Stimulated activated memory B cell treated with anti-CD40 and anti-IgM and Interleukin-4, amounts not matched to agents 10 μg/mL and 1 μg/mL and 100 μg/mL, for 72 hours (primary cell): ENCODE measurements around the gene PDE4D.
A peak's percentile ranks its signal among the peaks of the same experiment; 100 is the strongest.

ENCODE experiments used
- ATAC-seq: fragments of 150-1000 bp; cut with Tn5 transposase; 2 replicates; pipeline ENCODE4 v1.10.0; 2021
- H3K27ac Mint-ChIP-seq: one replicate; pipeline ENCODE4 v1.8.0; 2022; ENCODE audit warnings: mild to moderate bottlenecking, mixed read lengths
- H3K27me3 Mint-ChIP-seq: one replicate; pipeline ENCODE4 v1.8.0; 2022; ENCODE audit warnings: mixed read lengths
- H3K36me3 Mint-ChIP-seq: one replicate; pipeline ENCODE4 v1.8.0; 2022; ENCODE audit warnings: mixed read lengths
- H3K4me1 Mint-ChIP-seq: one replicate; pipeline ENCODE4 v1.8.0; 2022; ENCODE audit warnings: mixed read lengths
- H3K4me3 Mint-ChIP-seq: one replicate; pipeline ENCODE4 v1.8.0; 2022; ENCODE audit warnings: mild to moderate bottlenecking, moderate library complexity, mixed read lengths
- H3K9me3 Mint-ChIP-seq: one replicate; pipeline ENCODE4 v1.8.0; 2022; ENCODE audit warnings: mixed read lengths

Gene PDE4D

DNA sequence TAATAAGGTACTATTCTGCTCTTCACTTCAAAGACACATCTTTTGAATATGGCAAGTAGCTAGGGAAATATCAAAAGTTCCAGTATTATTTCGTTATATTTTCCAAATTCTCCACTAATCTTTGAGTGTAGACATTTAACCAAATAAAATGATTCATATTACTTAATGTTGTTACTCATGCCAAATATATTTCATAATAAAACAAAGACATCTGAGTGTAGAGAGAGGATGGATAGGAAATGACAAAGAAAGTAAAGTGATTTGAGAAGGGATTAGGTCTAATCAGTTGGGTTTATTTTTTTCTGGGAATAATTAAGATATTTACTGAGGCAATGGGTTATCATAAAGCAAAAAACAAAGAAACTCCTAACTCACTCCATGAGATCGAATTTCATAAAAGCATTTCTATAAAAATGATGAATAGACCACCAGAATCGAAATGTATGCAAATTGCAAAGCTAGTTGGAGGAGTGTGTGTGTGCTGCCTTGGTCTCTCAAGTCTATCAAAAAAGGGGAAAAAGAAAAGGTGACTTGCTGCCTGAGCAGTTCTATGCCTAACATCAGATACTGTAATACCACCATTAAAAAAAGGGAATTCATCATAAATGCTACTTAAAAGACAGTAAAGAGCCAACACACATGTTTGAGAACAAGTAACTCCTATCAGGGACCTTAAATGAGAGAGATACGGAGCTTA is 255.5 kb downstream of the PDE4D start:
- no peak overlapping the region for H3K4me3 Mint-ChIP-seq

DNA sequence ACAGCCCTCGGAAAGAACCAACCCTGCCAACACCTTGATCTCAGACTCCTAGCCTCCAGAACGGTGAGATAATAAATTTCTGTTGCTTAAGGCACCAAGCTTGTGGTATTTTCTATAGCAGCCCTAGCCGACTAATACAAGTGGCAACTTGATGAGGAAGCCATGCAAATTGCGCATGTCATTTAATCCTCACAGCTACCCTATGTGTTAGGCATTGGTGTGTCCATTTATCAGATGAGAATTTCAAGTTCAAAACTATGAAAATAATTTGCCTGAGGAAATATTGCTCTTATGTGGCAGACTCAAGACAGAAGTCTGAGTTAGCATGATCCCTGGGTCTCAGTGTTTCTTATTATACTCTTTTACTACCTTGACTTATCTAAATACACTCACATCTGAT is 264.0 kb downstream of the PDE4D start:
- peaks cover 24% of the 10 kb centered on the region for H3K9me3 Mint-ChIP-seq
- H3K27me3 Mint-ChIP-seq: no peaks in the 10 kb centered on the region
- H3K4me1 Mint-ChIP-seq: no peaks in the 10 kb centered on the region
- peaks cover 28% of the 10 kb centered on the region for H3K36me3 Mint-ChIP-seq
- H3K4me3 Mint-ChIP-seq: no peak overlapping the region
- no peak for ATAC-seq
- no peak overlapping the region for H3K27ac Mint-ChIP-seq

More for the DNA sequence above, 255.5 kb downstream of the PDE4D start:
- Mint-ChIP-seq H3K36me3 (peaks cover 25% of the 10 kb centered on the region), H3K4me1 (peaks cover 4% of the 10 kb centered on the region), H3K27ac (no peak overlapping the region), H3K27me3 (no peaks in the 10 kb centered on the region), H3K9me3 (peaks cover 16% of the 10 kb centered on the region)
- ATAC-seq: no peak

DNA sequence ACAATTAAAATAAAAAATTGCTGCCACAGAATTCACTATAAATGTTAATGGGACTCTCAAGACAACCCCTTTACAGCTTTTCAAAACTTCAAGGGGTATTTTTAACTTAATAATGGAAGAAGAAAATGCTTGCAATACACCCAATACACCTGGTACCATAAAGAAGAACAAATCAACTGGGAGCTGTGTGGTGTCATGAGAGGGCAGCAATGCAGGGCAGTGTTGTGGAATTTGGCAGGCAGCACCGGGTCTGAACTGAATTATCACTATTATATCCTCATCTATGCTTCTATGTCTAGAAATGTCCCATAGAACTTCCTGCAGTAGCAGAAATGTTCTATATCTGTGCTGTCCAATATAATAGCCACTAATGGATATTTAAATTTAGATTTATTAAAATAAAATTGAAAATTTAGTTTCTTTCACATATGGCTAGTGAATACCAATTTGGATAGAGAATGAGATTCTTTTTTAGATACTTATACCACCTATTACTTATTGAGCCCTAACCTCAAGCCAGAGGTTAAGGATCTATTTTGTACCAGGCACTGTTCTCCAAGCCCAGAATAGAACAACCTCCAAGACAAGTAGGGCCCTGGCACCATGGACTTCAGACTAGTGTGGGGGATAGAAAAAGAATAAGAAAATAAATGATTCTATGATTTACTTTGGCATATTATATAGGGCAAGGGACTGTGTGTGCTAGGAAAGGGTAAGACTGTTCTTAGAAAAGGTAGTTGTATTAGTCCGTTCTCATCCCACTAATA is 265.3 kb downstream of the PDE4D start:
- Mint-ChIP-seq H3K4me3 (no peak overlapping the region), H3K27ac (no peak overlapping the region), H3K4me1 (no peaks in the 10 kb centered on the region), H3K36me3 (peaks cover 16% of the 10 kb centered on the region), H3K27me3 (no peaks in the 10 kb centered on the region), H3K9me3 (peaks cover 16% of the 10 kb centered on the region)
- ATAC-seq: no peak

DNA sequence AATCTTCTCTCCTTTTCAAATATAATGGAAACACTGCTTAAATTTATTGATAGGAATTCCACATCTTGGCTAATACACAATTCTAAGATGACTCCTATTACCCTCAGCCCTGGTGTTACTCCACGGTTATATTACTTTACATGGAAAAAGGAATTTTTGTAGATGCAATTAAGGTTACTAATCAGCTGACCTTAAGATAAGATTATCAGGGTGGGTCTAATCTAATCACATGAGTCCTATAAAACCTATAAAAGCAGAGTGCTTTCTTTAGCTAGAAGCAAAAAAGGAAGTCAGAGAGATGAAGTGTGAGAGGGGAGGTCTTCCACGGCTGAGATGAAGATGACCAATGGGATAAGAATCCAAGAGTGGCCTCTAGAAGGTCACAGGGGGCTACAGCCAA is 268.6 kb downstream of the PDE4D start:
- Mint-ChIP-seq H3K4me3 (no peak overlapping the region), H3K27ac (no peak overlapping the region), H3K4me1 (peaks cover 13% of the 10 kb centered on the region), H3K36me3 (peaks cover 6% of the 10 kb centered on the region), H3K27me3 (no peaks in the 10 kb centered on the region), H3K9me3 (peaks cover 9% of the 10 kb centered on the region)
- ATAC-seq: no peak

DNA sequence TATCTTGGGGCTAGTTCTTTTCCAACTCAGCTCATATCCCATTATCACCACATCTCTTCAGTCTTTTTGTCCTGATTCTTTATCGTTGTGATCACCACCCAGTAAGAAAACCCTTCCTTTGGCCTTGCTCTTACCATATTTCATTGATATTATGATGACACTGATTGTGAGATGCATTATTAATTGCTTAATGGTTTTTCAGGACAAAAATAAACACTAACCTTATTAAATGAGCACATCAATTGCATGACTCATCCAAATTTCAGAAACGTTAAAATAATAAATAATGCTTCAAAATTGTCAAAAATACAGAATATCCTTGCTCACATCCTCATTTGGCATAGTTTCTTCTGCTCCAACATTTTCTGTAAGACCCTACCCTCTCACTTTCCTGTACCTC is 270.7 kb downstream of the PDE4D start:
- Mint-ChIP-seq H3K9me3 (no peaks in the 10 kb centered on the region), H3K4me3 (no peak overlapping the region)
- ATAC-seq: no peak

DNA sequence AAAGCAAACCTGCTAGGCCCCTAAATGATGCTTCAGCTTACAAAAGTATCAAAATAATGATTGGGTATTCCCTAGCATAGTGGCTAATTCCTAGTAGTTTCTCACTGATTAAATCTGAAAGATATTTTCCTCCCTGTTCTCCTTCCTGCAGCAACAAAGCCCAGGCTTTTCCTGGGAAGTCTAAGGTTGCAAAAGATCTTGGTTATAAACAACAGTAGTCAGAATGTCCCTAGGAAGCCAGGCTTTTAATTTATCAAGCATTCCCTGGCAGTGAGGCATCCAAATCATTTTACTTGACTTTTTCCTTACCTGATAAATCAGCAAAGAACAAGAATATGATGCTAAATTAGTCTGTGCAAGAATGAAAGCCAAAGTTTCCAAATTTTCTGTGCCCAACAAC is 272.0 kb downstream of the PDE4D start:
- Mint-ChIP-seq H3K4me1 (peaks cover 19% of the 10 kb centered on the region), H3K27ac (no peak overlapping the region), H3K4me3 (no peak overlapping the region), H3K9me3 (no peaks in the 10 kb centered on the region), H3K36me3 (no peaks in the 10 kb centered on the region), H3K27me3 (no peaks in the 10 kb centered on the region)
- no peak for ATAC-seq

More for the DNA sequence above, 270.7 kb downstream of the PDE4D start:
- peak overlapping the region; percentile 5 for H3K27ac Mint-ChIP-seq
- H3K4me1 Mint-ChIP-seq: peaks cover 19% of the 10 kb centered on the region
- no peaks in the 10 kb centered on the region for H3K36me3 Mint-ChIP-seq
- H3K27me3 Mint-ChIP-seq: no peaks in the 10 kb centered on the region

DNA sequence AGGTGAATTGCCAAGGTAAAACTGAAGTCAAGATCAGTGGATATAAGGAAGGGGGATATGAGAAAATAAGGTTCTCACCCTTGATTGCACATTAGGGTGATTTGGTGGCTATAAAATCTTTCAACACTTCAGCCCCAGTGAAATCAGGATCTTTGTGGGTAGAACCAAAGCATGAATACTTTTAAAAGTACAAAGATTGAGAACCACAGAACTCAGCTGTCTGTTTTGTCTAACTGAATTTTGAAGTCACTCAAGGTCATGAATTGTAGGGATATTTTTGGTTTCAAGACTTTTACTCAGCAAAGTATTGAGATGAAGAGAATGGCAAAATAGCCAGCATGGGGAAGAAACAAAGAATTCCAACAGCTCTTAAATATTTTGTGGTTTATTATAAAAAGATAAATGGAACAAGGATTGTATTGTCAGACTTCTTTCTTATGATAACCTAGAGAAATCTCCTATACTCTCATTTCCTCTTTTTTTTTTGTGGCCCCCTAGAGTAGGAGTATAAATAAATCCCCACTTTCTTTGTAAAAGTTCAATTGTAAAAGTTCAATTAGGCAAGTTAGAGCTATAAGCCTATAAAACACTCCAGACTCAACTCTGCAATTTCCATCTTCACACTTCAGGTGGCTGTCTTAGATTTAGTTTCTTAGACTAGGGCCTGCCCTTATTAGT is 272.9 kb downstream of the PDE4D start:
- H3K4me1 Mint-ChIP-seq: peaks cover 19% of the 10 kb centered on the region
- peak overlapping the region; percentile 63 for H3K27ac Mint-ChIP-seq
- H3K4me3 Mint-ChIP-seq: no peak overlapping the region
- H3K9me3 Mint-ChIP-seq: no peaks in the 10 kb centered on the region
- no peaks in the 10 kb centered on the region for H3K27me3 Mint-ChIP-seq
- peak; percentile 54 for ATAC-seq
- H3K36me3 Mint-ChIP-seq: no peaks in the 10 kb centered on the region

DNA sequence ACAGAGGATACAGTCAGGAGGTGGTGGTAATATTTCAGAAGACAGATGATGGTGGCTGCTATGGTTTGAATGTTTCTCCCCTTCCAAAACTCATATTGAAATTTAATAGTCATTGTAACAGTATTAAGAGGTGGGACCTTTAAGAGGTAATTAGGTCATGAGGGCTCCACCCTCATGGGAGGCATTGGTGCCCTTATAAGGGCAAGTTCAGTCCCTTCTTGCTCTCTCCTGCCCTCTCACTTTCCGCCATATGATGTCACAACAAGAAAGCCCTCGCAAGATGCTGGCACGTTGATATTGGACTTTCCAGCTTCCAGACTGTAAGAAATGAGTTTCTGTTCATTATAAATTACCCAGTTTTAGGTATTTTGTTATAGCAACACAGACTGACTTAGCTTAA is 274.9 kb downstream of the PDE4D start:
- no peak overlapping the region for H3K27ac Mint-ChIP-seq
- H3K27me3 Mint-ChIP-seq: no peaks in the 10 kb centered on the region
- H3K4me1 Mint-ChIP-seq: peaks cover 19% of the 10 kb centered on the region
- no peak for ATAC-seq
- no peak overlapping the region for H3K4me3 Mint-ChIP-seq
- H3K9me3 Mint-ChIP-seq: no peaks in the 10 kb centered on the region
- no peaks in the 10 kb centered on the region for H3K36me3 Mint-ChIP-seq

DNA sequence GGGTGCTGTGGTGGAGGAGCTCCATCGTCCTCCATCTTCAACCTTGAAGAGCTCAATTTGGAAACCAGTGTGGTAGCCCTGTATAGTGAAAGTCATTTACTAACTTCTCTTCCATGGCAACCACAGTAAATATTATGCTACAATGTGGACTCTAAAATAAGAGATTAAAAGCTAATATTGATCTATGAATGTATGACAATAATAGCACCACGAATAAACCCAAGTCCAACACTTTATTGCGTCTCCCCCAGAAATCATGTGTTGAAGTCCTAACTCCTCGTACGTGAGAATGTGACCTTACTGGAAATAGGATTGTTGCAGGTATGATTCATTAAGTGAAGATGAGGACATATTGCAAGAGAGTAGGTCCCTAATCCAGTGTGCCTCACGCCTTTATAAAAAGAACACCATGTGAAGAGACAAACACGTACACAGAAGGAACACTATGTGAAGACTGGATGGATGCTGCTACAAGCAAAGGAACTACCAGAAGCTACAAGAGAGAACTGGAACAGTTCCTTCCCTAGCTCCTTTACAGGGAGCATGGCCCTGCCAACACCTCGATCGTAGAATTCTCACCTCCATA is 276.2 kb downstream of the PDE4D start:
- H3K27me3 Mint-ChIP-seq: no peaks in the 10 kb centered on the region

DNA sequence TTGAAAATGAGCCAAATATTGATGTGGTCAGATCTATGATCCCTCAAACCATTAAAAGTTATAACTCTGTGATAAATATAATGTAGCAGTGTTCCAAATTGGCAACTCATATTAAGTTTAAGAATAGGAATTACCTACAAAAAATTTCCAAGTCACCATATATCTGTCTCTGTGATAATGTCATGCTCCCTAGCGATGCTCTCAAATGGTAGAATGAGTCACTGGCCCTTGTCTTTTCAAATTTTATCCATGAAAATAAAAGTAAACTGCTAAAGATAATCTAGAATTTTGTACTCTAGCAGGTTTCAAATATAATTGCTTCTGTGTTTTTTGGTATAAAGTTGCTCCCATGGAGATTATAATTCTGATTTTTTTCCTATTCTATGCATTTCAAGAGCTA is 277.1 kb downstream of the PDE4D start:
- no peak for ATAC-seq
- no peaks in the 10 kb centered on the region for H3K36me3 Mint-ChIP-seq
- H3K27me3 Mint-ChIP-seq: no peaks in the 10 kb centered on the region
- H3K4me1 Mint-ChIP-seq: peaks cover 33% of the 10 kb centered on the region
- no peak overlapping the region for H3K4me3 Mint-ChIP-seq
- no peak overlapping the region for H3K27ac Mint-ChIP-seq
- H3K9me3 Mint-ChIP-seq: no peaks in the 10 kb centered on the region

More for the DNA sequence above, 276.2 kb downstream of the PDE4D start:
- no peak overlapping the region for H3K27ac Mint-ChIP-seq
- no peaks in the 10 kb centered on the region for H3K36me3 Mint-ChIP-seq
- peaks cover 27% of the 10 kb centered on the region for H3K4me1 Mint-ChIP-seq
- no peak overlapping the region for H3K4me3 Mint-ChIP-seq
- ATAC-seq: no peak
- H3K9me3 Mint-ChIP-seq: no peaks in the 10 kb centered on the region

DNA sequence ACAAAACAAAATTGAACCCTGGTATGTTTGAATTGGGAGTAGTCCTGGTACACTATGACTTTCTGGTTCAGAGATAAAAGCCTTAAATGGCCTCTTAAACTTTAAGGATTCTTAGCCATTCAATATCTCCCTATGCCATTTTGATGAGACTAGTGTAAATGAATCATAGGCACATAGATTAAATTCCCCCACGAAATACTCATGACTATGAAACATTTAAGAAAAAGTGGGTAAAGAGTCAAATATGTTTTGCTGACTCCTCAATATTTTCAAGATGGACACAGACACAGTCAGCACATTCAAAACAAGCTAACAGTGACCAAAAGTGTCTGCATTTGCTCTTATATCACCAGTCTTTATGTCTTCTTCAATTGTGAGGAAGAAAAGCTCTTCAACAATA is 278.3 kb downstream of the PDE4D start:
- Mint-ChIP-seq H3K27me3 (no peaks in the 10 kb centered on the region), H3K9me3 (no peaks in the 10 kb centered on the region), H3K27ac (no peak overlapping the region), H3K4me1 (peaks cover 24% of the 10 kb centered on the region), H3K36me3 (no peaks in the 10 kb centered on the region), H3K4me3 (no peak overlapping the region)
- no peak for ATAC-seq

DNA sequence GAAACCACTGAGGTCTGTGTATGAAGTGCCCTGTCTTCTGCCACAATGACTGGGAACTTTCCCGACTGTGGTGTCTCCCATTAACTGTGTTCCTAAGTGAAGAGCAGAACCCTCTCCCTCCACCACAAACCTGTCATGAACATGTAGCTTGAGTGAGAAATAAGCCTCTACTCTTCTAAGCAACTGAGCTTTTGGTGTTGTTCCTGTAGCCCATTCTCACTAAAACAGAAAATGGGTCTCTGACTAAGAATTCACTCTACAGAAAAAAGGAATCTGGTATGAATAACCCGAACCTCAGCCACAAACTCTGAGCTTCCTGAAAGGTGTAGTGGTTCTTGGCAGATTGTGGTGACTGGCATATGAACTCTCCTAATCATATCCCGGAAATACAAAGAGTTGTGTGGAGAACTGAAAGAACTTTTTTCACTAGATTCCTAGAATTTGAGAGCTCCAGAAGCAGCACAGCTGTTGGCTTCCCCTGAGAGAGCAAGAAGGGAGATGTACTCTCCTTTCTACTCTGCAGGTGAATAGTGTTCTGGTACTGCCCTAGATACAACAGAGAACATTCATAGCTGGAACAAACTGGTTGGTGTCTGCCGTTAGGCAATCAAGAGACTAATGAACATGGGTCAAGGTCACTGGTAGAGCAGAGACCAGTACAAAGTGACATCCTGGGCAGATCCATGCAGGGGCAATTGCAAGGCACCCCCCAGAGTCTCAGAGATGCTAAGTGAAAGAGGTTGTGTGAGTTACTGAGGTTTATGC is 283.8 kb downstream of the PDE4D start:
- no peak overlapping the region for H3K27ac Mint-ChIP-seq
- H3K27me3 Mint-ChIP-seq: no peaks in the 10 kb centered on the region
- peak; percentile 25 for ATAC-seq
- no peak overlapping the region for H3K4me3 Mint-ChIP-seq
- no peaks in the 10 kb centered on the region for H3K36me3 Mint-ChIP-seq
- peaks cover 32% of the 10 kb centered on the region for H3K4me1 Mint-ChIP-seq
- no peaks in the 10 kb centered on the region for H3K9me3 Mint-ChIP-seq

DNA sequence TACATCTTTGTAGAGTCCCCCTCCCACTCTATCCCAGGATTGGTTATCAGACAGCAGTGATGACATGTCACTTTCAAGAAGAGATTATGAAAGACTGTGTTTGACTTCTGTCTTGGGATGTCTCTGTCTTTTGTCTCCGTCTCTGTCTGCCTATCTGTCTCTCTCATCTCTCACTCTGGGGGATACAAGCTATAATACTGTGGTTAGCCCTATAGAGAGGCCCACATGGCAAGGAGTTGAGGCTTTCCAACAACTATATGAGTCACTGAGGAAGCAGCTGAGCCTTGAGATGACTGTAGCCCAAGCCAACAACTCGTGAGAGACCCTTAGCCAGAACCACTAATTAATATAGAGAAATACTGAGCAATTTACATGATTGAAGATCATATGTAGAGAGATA is 284.8 kb downstream of the PDE4D start:
- no peaks in the 10 kb centered on the region for H3K27me3 Mint-ChIP-seq
- H3K4me3 Mint-ChIP-seq: no peak overlapping the region
- no peaks in the 10 kb centered on the region for H3K36me3 Mint-ChIP-seq
- no peaks in the 10 kb centered on the region for H3K9me3 Mint-ChIP-seq
- peaks cover 32% of the 10 kb centered on the region for H3K4me1 Mint-ChIP-seq
- ATAC-seq: peak; percentile 80
- no peak overlapping the region for H3K27ac Mint-ChIP-seq

DNA sequence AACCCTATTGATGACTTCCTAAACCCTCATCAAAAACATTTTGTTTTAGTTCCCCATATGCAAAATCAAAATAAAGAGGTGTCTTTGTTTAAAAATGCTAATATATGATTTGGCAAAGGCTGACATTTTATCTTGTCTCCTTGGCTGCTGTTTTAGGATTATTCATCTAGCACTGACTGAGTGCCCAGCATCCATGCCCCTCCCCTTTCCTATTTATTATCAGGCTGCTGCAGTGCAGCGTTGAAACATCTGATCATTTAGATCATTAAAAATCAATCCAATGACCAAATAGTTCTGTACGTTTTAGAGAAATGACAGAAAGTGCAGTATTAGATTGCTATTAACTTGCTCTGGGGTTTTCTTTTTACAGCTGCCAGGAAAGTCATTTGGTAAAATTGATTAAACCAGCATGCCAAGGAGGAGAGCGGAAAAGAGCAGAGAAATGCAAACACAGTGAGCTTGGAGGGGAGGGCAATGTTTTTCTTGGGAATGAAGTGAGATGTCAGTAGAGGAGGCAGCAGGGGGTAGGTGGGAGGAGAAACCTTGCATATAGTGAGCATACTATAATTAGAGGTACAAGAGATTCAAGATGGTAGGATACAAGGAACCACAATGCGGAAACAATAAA is 286.3 kb downstream of the PDE4D start:
- Mint-ChIP-seq H3K9me3 (no peaks in the 10 kb centered on the region), H3K27ac (no peak overlapping the region), H3K27me3 (no peaks in the 10 kb centered on the region)

More for the DNA sequence above, 286.3 kb downstream of the PDE4D start:
- H3K36me3 Mint-ChIP-seq: no peaks in the 10 kb centered on the region
- no peak overlapping the region for H3K4me3 Mint-ChIP-seq
- ATAC-seq: no peak
- peaks cover 33% of the 10 kb centered on the region for H3K4me1 Mint-ChIP-seq
